ENCODE results near the gene PAQR9.

DNA sequence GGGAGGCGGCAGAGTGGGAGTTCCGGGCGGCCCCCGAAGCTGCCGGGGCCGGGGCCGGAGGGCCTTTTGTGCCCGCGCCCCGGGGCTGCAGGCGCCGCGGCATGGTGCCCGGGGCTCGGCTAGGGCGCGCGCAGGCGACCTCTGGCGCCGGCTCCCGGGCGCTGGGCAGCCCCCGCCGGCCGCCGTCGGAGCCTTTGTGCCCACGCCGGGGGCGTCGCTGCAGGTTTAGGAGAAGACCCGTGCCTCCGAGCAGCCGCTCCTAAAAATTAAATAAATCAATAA, 299 bp downstream of the PAQR9 start:
- no peak for TF ChIP-seq POLR2A (IDR thresholded peaks at IDR 0.05)
- no peak for TF ChIP-seq CTCF (IDR thresholded peaks at IDR 0.05)
- no peak for TF ChIP-seq EP300 (IDR thresholded peaks at IDR 0.05)
